HG02840 (cell line): ENCODE data around the gene ZNF467.

ENCODE experiments used
- ATAC-seq: cut with Tn5 transposase; IDR thresholded peaks from one replicate; pipeline ENCODE4 v1.9.1; 2021; ENCODE audit warnings: mild to moderate bottlenecking, moderate library complexity, moderate number of reproducible peaks; ENCODE audit not compliant: unreplicated experiment, low FRiP score

Gene ZNF467

GRCh38 chr7:149811221-149811620 is 37.8 kb upstream of the ZNF467 start:
- no peak for ATAC-seq

- no peak for ATAC-seq
Measured at GRCh38 chr7:149809215-149809614, 35.8 kb upstream of the ZNF467 start.

GRCh38 chr7:149808311-149808710 is 34.9 kb upstream of the ZNF467 start:
- no peak for ATAC-seq

GRCh38 chr7:149806726-149807125 is 33.3 kb upstream of the ZNF467 start:
- no peak for ATAC-seq

- ATAC-seq = no peak
Measured at GRCh38 chr7:149804106-149804505, 30.7 kb upstream of the ZNF467 start.

GRCh38 chr7:149803551-149804074 is 30.2 kb upstream of the ZNF467 start:
- no peak for ATAC-seq

GRCh38 chr7:149802966-149803365 is 29.6 kb upstream of the ZNF467 start:
- no peak for ATAC-seq

- no peak for ATAC-seq
Measured at GRCh38 chr7:149801816-149802215, 28.4 kb upstream of the ZNF467 start.

GRCh38 chr7:149801002-149801566 is 27.7 kb upstream of the ZNF467 start:
- ATAC-seq = no peak

GRCh38 chr7:149800169-149800555 is 26.8 kb upstream of the ZNF467 start:
- no peak for ATAC-seq

GRCh38 chr7:149799397-149800168 is 26.2 kb upstream of the ZNF467 start:
- no peak for ATAC-seq

- ATAC-seq = no peak
Measured at GRCh38 chr7:149797771-149798170, 24.4 kb upstream of the ZNF467 start.

GRCh38 chr7:149796287-149796860 is 23.0 kb upstream of the ZNF467 start:
- ATAC-seq = no peak

GRCh38 chr7:149795126-149795525 is 21.7 kb upstream of the ZNF467 start:
- ATAC-seq = no peak

- ATAC-seq = no peak
Measured at GRCh38 chr7:149794661-149795060, 21.3 kb upstream of the ZNF467 start.

GRCh38 chr7:149793261-149793660 is 19.9 kb upstream of the ZNF467 start:
- no peak for ATAC-seq

GRCh38 chr7:149792220-149792595 is 18.8 kb upstream of the ZNF467 start:
- no peak for ATAC-seq

- no peak for ATAC-seq
Measured at GRCh38 chr7:149791411-149792219, 18.2 kb upstream of the ZNF467 start.

GRCh38 chr7:149790754-149791360 is 17.5 kb upstream of the ZNF467 start:
- ATAC-seq = no peak

- ATAC-seq = no peak
Measured at GRCh38 chr7:149790146-149790548, 16.8 kb upstream of the ZNF467 start.
